Measurements from ENCODE around the gene SLC5A12.

Gene SLC5A12

DNA sequence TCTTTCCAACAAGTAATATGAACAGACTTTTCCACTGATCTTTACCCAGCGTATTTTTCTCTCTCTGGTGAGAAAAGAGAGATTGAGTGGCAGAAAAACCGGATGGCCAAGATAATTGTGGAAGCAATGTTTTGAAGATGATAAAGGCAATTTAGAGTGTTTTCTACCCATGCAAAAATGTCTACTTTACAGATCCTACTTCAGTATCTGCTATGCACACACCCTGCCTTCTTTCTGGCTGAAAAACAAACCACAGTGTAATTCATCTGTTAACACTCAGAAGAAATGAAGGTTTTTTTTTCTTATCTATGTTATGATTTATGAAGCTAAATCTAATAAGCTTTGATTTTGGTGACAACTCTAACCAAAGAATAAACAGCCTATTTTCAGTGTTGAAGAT, 56.8 kb downstream of the SLC5A12 start:
- Histone ChIP-seq H3K27ac (ENCODE audit: low read length) (no peak overlapping the region), H4K20me1 (ENCODE audit: insufficient read depth, low read length) (no peaks in the 10 kb centered on the region)

DNA sequence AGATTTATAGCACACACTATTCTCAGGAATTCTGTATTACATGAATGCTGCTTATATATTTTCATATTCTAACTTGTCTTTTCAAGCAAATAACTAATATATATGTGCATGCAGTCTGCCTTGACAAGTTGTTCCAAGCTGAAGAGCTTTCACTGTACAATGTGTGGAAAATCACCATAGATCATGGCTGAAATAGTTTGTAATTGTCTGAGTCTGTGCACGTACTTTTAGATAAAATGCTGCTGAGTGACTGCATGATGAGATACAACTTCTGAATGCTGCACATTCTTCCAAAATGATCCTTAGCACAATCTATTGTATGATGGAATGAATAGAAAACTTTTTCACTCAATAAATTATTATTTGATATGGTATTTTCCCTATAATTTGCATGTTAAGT, 58.9 kb downstream of the SLC5A12 start:
- no peaks in the 10 kb centered on the region for H3K27me3 ChIP-seq (replicated peaks; ENCODE audit: insufficient read depth, low read length)
- H3K27ac ChIP-seq (ENCODE audit: low read length) = no peak overlapping the region
- H3K4me3 ChIP-seq (ENCODE audit: low read length) = no peak overlapping the region
- no peak for TF ChIP-seq EZH2 (optimal IDR thresholded peaks at IDR 0.05; ENCODE audit: low read depth, low read length)
- TF ChIP-seq, protein P1, sequence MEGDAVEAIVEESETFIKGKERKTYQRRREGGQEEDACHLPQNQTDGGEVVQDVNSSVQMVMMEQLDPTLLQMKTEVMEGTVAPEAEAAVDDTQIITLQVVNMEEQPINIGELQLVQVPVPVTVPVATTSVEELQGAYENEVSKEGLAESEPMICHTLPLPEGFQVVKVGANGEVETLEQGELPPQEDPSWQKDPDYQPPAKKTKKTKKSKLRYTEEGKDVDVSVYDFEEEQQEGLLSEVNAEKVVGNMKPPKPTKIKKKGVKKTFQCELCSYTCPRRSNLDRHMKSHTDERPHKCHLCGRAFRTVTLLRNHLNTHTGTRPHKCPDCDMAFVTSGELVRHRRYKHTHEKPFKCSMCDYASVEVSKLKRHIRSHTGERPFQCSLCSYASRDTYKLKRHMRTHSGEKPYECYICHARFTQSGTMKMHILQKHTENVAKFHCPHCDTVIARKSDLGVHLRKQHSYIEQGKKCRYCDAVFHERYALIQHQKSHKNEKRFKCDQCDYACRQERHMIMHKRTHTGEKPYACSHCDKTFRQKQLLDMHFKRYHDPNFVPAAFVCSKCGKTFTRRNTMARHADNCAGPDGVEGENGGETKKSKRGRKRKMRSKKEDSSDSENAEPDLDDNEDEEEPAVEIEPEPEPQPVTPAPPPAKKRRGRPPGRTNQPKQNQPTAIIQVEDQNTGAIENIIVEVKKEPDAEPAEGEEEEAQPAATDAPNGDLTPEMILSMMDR (IDR thresholded peaks at IDR 0.05; ENCODE audit: low read length) = no peak
- no peak for TF ChIP-seq EZH2phosphoT487 (IDR thresholded peaks at IDR 0.05; ENCODE audit: low read length)
- H3K9me2 ChIP-seq (replicated peaks; ENCODE audit: insufficient read depth, low read length) = no peaks in the 10 kb centered on the region; the same call in 1 of the 2 replicates
- no peak overlapping the region for H2AFZ ChIP-seq (ENCODE audit: low read length)
- H3F3A ChIP-seq (ENCODE audit: insufficient read depth, low read length) = no peaks in the 10 kb centered on the region
- no peaks in the 10 kb centered on the region for H3K36me3 ChIP-seq (replicated peaks; ENCODE audit: insufficient read depth, low read length)
- no peaks in the 10 kb centered on the region for H3K79me2 ChIP-seq (ENCODE audit: low read length)
- no peak overlapping the region for H3K9ac ChIP-seq (ENCODE audit: low read length)
- DNase-seq = no peak
- H3K4me2 ChIP-seq (ENCODE audit: low read depth, low read length) = no peak overlapping the region
- no peaks in the 10 kb centered on the region for H3K9me3 ChIP-seq (replicated peaks; ENCODE audit: insufficient read depth, low read length)
- no peaks in the 10 kb centered on the region for H3K4me1 ChIP-seq (ENCODE audit: low read length)
- H4K20me1 ChIP-seq (ENCODE audit: insufficient read depth, low read length) = no peaks in the 10 kb centered on the region

More for the DNA sequence above, 56.8 kb downstream of the SLC5A12 start:
- no peak for DNase-seq
- no peaks in the 10 kb centered on the region for H3K36me3 ChIP-seq (replicated peaks; ENCODE audit: insufficient read depth, low read length)
- H3K4me2 ChIP-seq (ENCODE audit: low read depth, low read length) = no peak overlapping the region
- no peaks in the 10 kb centered on the region for H3K79me2 ChIP-seq (ENCODE audit: low read length)
- TF ChIP-seq EZH2 (optimal IDR thresholded peaks at IDR 0.05; ENCODE audit: low read depth, low read length) = no peak
- TF ChIP-seq EZH2phosphoT487 (IDR thresholded peaks at IDR 0.05; ENCODE audit: low read length) = no peak
- TF ChIP-seq, protein P1 (IDR thresholded peaks at IDR 0.05; ENCODE audit: low read length) = no peak
- no peak overlapping the region for H2AFZ ChIP-seq (ENCODE audit: low read length)
- H3K9me2 ChIP-seq (replicated peaks; ENCODE audit: insufficient read depth, low read length) = no peaks in the 10 kb centered on the region; the same call in 1 of the 2 replicates
- H3F3A ChIP-seq (ENCODE audit: insufficient read depth, low read length) = no peaks in the 10 kb centered on the region
- H3K9me3 ChIP-seq (replicated peaks; ENCODE audit: insufficient read depth, low read length) = no peaks in the 10 kb centered on the region
- no peak overlapping the region for H3K4me3 ChIP-seq (ENCODE audit: low read length)
- H3K27me3 ChIP-seq (replicated peaks; ENCODE audit: insufficient read depth, low read length) = no peaks in the 10 kb centered on the region
- no peaks in the 10 kb centered on the region for H3K4me1 ChIP-seq (ENCODE audit: low read length)
- H3K9ac ChIP-seq (ENCODE audit: low read length) = no peak overlapping the region

DNA sequence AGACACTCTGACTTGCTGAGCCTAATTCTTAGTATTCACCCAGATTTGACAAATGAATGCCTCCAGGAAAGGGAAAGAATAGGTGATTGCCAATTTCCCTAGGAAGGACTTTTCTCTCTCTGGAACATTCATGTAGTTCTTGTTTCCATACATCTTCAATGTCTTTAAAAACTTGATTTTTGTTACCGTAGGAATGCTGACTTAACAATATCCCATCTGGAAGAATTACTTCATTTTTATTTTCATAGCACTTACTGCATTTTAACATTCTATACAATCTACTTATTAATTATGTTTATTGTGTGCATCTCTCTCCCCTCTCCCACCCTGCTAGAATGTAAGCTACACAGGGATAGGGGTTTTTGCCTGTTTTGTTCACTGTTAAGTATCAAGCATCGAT, 66.6 kb downstream of the SLC5A12 start:
- Histone ChIP-seq H3K36me3 (replicated peaks; ENCODE audit: insufficient read depth, low read length) (no peaks in the 10 kb centered on the region), H3K4me3 (ENCODE audit: low read length) (no peak overlapping the region), H3F3A (ENCODE audit: insufficient read depth, low read length) (no peaks in the 10 kb centered on the region), H3K4me2 (ENCODE audit: low read depth, low read length) (no peak overlapping the region), H4K20me1 (ENCODE audit: insufficient read depth, low read length) (no peaks in the 10 kb centered on the region), H3K27ac (ENCODE audit: low read length) (no peak overlapping the region), H3K79me2 (ENCODE audit: low read length) (no peaks in the 10 kb centered on the region), H3K9me3 (replicated peaks; ENCODE audit: insufficient read depth, low read length) (no peaks in the 10 kb centered on the region), H2AFZ (ENCODE audit: low read length) (no peak overlapping the region), H3K9ac (ENCODE audit: low read length) (no peak overlapping the region), H3K9me2 (replicated peaks; ENCODE audit: insufficient read depth, low read length) (no peaks in the 10 kb centered on the region; the same call in 1 of the 2 replicates), H3K27me3 (replicated peaks; ENCODE audit: insufficient read depth, low read length) (no peaks in the 10 kb centered on the region), H3K4me1 (ENCODE audit: low read length) (no peaks in the 10 kb centered on the region)
- TF ChIP-seq EZH2phosphoT487 (IDR thresholded peaks at IDR 0.05; ENCODE audit: low read length) = no peak
- TF ChIP-seq, protein P1 (IDR thresholded peaks at IDR 0.05; ENCODE audit: low read length) = no peak
- TF ChIP-seq EZH2 (optimal IDR thresholded peaks at IDR 0.05; ENCODE audit: low read depth, low read length) = no peak
- DNase-seq = no peak
